ENCODE data around the gene ERG28. TPM values are rescaled to one million over a fixed set of nuclear protein-coding genes. Genes with fewer than 3 reads are reported as not detected.

The ERG28 gene
- total and polyA plus RNA-seq, 2 donors (not counting 1 experiment from before 2014, with no cell fraction given) = 4.9 to 11.7 TPM

DNA sequence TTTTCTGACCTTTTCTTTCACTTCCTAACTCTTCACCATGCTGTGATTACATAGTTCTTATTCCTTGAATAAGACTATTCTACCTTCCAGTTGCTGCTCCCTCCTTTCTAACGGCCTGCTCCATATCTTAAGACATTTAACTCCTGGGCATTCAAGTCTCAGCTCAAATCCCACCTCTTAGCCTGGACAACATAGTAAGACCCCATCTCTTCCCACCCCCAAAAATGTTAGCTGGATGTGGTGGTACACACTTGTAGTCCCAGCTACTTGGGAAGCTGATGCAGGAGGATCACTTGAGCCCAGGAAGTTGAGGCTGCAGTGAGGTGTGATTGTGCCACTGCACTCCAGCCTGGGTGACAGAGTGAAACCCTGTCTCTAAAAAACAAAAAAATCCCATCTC, 10.9 kb downstream of the ERG28 start:
- ChIA-PET POLR2A (no interaction called here), CTCF (interaction anchor here (0.9 to 13.9 kb wide), 4 partner anchors 41 to 161 kb away, joined by 3 to 447 read pairs (median 5); partner anchors contain the start of gene FLVCR2)
- intact Hi-C loops (cut with micrococcal nuclease) = loop anchor here (5.0 kb wide), 1 partner anchor 342 kb away; no protein-coding TSS in a partner anchor
- no peak overlapping the region for H3K27ac ChIP-seq (ENCODE audit: low read length in 2 of 2)
- no peak for ATAC-seq (ENCODE audit: low read depth)
- no peak for DNase-seq
- no peaks in the 10 kb centered on the region for H3K4me1 ChIP-seq (ENCODE audit: control insufficient read depth in 2 of 2, insufficient read depth in 2 of 2, low read length in 2 of 2)
- TF ChIP-seq, protein P1, sequence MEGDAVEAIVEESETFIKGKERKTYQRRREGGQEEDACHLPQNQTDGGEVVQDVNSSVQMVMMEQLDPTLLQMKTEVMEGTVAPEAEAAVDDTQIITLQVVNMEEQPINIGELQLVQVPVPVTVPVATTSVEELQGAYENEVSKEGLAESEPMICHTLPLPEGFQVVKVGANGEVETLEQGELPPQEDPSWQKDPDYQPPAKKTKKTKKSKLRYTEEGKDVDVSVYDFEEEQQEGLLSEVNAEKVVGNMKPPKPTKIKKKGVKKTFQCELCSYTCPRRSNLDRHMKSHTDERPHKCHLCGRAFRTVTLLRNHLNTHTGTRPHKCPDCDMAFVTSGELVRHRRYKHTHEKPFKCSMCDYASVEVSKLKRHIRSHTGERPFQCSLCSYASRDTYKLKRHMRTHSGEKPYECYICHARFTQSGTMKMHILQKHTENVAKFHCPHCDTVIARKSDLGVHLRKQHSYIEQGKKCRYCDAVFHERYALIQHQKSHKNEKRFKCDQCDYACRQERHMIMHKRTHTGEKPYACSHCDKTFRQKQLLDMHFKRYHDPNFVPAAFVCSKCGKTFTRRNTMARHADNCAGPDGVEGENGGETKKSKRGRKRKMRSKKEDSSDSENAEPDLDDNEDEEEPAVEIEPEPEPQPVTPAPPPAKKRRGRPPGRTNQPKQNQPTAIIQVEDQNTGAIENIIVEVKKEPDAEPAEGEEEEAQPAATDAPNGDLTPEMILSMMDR (IDR thresholded peaks at IDR 0.05) = no peak
- TF ChIP-seq EZH2 (IDR thresholded peaks at IDR 0.05; ENCODE audit: borderline replicate concordance, insufficient read depth, low read depth, low read length, poor library complexity, severe bottlenecking) = no peak
- no peak overlapping the region for H3K4me2 ChIP-seq (replicated peaks; ENCODE audit: low read depth, low read length, poor library complexity, severe bottlenecking)
- no peak overlapping the region for H3K27ac Mint-ChIP-seq
- H4K20me1 ChIP-seq (ENCODE audit: control insufficient read depth, insufficient read depth, low read length, poor library complexity, severe bottlenecking) = no peaks in the 10 kb centered on the region
- H3K27me3 ChIP-seq (replicated peaks in 1 of 4; ENCODE audit: control extremely low read depth in 1 of 4, control insufficient read depth in 3 of 4, insufficient read depth in 4 of 4, low read length in 3 of 4) = no peaks in the 10 kb centered on the region
- no peaks in the 10 kb centered on the region for H3K4me1 Mint-ChIP-seq
- no peak overlapping the region for H3K9ac ChIP-seq (ENCODE audit: low read length)
- no peaks in the 10 kb centered on the region for H3K79me2 ChIP-seq (ENCODE audit: control insufficient read depth, insufficient read depth, low read length)
- H3K4me3 ChIP-seq (ENCODE audit: control extremely low read depth in 1 of 5, extremely low read depth in 1 of 5, insufficient read depth in 1 of 5, low read depth in 2 of 5, low read length in 4 of 5) = no peak overlapping the region
- WGBS (ENCODE audit: insufficient coverage) = 100% methylated on average over 1 of the region's 1 CpG
- H2AFZ ChIP-seq (ENCODE audit: insufficient read depth, low read depth, low read length, poor library complexity, severe bottlenecking) = no peak overlapping the region
- H3K36me3 ChIP-seq (replicated peaks in 1 of 2; ENCODE audit: control extremely low read depth in 1 of 2, control insufficient read depth in 1 of 2, extremely low read depth in 1 of 2, insufficient read depth in 2 of 2, low read length in 1 of 2) = peaks cover 0 to 55% of the 10 kb centered on the region in 2 experiments
- no peaks in the 10 kb centered on the region for H3K27me3 Mint-ChIP-seq
- no peaks in the 10 kb centered on the region for H3K9me3 Mint-ChIP-seq (ENCODE audit: insufficient read depth)
- no peaks in the 10 kb centered on the region for H3K9me3 ChIP-seq (ENCODE audit: control extremely low read depth in 1 of 3, control insufficient read depth in 2 of 3, insufficient read depth in 1 of 3, low read length in 2 of 3)
- H3K4me3 Mint-ChIP-seq = no peak overlapping the region

DNA sequence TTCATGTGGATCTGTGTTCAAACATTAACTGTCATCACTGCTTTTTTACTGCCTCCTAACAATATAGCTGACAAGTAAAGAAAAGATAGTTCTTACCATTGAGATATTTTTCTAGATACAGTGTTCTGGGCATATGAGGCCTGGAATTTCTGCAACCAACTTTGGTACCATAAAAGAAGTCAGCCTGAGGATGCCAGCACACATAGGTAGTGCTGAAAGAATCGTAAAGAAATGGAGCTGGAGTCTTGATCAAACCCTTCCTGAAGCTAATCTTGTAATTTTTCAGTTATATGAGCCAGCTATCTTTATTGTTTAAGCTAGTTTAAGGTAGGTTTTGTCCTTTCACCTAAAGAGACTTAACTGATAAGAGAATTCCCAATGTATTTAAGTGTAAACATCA, 11.3 kb downstream of the ERG28 start:
- TF ChIP-seq EZH2 (IDR thresholded peaks at IDR 0.05; ENCODE audit: borderline replicate concordance, insufficient read depth, low read depth, low read length, poor library complexity, severe bottlenecking) = no peak
- TF ChIP-seq, protein P1 (IDR thresholded peaks at IDR 0.05) = no peak
- Histone ChIP-seq H4K20me1 (ENCODE audit: control insufficient read depth, insufficient read depth, low read length, poor library complexity, severe bottlenecking) (no peaks in the 10 kb centered on the region), H3K9ac (ENCODE audit: low read length) (no peak overlapping the region), H3K36me3 (replicated peaks in 1 of 2; ENCODE audit: control extremely low read depth in 1 of 2, control insufficient read depth in 1 of 2, extremely low read depth in 1 of 2, insufficient read depth in 2 of 2, low read length in 1 of 2) (peaks cover 0 to 50% of the 10 kb centered on the region in 2 experiments), H3K4me1 (ENCODE audit: control insufficient read depth in 2 of 2, insufficient read depth in 2 of 2, low read length in 2 of 2) (no peaks in the 10 kb centered on the region), H3K27me3 (replicated peaks in 1 of 4; ENCODE audit: control extremely low read depth in 1 of 4, control insufficient read depth in 3 of 4, insufficient read depth in 4 of 4, low read length in 3 of 4) (no peaks in the 10 kb centered on the region), H3K4me3 (ENCODE audit: control extremely low read depth in 1 of 5, extremely low read depth in 1 of 5, insufficient read depth in 1 of 5, low read depth in 2 of 5, low read length in 4 of 5) (no peak overlapping the region), H2AFZ (ENCODE audit: insufficient read depth, low read depth, low read length, poor library complexity, severe bottlenecking) (no peak overlapping the region), H3K4me2 (replicated peaks; ENCODE audit: low read depth, low read length, poor library complexity, severe bottlenecking) (no peak overlapping the region), H3K79me2 (ENCODE audit: control insufficient read depth, insufficient read depth, low read length) (no peaks in the 10 kb centered on the region), H3K9me3 (ENCODE audit: control extremely low read depth in 1 of 3, control insufficient read depth in 2 of 3, insufficient read depth in 1 of 3, low read length in 2 of 3) (no peaks in the 10 kb centered on the region), H3K27ac (ENCODE audit: low read length in 2 of 2) (no peak overlapping the region)
- H3K4me1 Mint-ChIP-seq = no peaks in the 10 kb centered on the region
- H3K9me3 Mint-ChIP-seq (ENCODE audit: insufficient read depth) = no peaks in the 10 kb centered on the region
- H3K27ac Mint-ChIP-seq = no peak overlapping the region
- H3K4me3 Mint-ChIP-seq = no peak overlapping the region
- no CpG with 5 or more reads among the region's 1 CpG for WGBS (ENCODE audit: insufficient coverage)
- no peaks in the 10 kb centered on the region for H3K27me3 Mint-ChIP-seq
- ChIA-PET POLR2A (interaction anchor here (0.7 kb wide), 1 partner anchor 768 kb away, joined by 7 read pairs; no protein-coding TSS in a partner anchor), CTCF (interaction anchor here (0.9 to 13.9 kb wide), 4 partner anchors 41 to 161 kb away, joined by 3 to 447 read pairs (median 5); partner anchors contain the start of gene FLVCR2)
- intact Hi-C loops (cut with micrococcal nuclease) = no loop called here
- ATAC-seq (ENCODE audit: low read depth) (no peak), DNase-seq (no peak)
